GM21447 (cell line): ENCODE measurements around the gene MAPKAPK2.

Experiments
- ATAC-seq: cut with Tn5 transposase; IDR thresholded peaks from one replicate; pipeline ENCODE4 v1.9.1; 2021; ENCODE audit not compliant: unreplicated experiment

MAPKAPK2 gene

GRCh38 chr1:206660136-206660535, 24.6 kb upstream of the MAPKAPK2 start:
- ATAC-seq, result no peak

DNA sequence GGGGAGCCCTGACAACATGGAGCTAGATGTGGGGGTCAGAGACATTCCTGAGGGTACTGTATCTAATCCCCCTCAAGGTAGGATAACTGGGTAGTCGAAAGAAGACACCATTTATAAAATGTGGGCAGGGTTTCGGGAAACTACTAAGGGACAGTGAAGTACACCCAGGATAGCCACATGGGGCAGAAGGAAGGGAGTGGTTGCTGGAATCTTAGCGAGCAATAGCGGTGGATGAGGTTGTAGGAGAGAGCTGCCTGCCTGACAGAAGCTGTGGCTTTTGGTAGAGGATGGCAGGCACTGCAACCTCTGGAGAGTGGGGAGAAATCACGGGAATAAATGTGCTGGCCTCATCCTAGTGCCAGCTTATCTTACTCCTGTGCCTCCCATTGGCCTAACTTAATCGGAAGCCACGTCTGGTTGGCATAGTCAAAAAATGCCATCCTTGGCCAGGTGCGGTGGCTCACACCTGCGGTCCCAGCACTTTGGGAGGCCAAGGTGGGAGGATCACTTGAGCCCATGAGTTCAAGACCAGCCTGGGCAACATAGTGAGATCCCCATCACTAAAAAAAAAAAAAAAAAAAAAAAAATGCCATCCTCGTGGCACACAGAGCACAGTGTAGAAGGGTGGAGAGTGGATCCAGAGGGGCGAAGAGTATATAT, 23.4 kb upstream of the MAPKAPK2 start:
- no peak for ATAC-seq

- ATAC-seq, result no peak
These were observed 22.2 kb upstream of the MAPKAPK2 start for GRCh38 chr1:206662396-206663092.

- ATAC-seq, result no peak
These were observed 21.3 kb upstream of the MAPKAPK2 start for GRCh38 chr1:206663362-206663761.

DNA sequence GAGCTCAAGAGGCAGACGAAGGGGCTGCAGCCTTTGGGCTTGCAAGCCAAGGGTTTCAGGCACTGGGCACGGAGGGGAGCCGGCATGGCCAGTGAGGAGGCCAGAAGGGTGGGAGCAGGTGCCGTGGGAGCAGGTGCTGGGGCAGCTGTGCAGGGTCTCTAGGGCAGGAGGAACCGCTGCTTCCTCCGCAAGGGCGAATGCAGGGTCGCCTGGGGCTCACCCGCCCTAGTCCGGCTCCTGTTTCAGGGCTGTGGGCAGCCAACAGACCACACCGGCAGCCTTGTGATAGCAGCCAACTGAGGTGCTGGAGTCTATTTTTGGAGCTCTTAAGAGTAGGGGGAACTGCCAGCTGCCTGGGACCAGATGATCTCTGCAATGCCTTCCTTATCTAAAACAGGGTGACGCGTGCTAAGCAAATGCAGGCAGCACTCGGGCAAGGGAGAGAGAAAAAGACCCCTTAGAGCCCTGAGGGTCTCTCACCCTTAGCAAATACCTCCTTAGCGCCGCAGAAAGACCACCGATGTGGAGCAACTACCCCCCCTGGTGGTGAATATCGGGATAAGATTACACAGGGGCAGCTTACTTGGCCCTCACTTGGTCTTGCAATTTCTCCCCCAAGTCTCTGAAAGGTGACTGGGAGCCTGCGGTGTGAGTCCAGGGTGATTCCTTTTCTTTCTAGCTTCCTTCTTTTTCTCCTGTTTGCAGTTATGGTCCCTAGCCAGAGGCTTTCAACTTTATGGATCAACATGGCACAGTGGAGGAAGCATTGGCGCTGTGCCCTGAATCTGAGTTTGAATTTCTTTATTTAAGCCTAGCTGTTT, 20.7 kb upstream of the MAPKAPK2 start:
- ATAC-seq, result peak; percentile 78

DNA sequence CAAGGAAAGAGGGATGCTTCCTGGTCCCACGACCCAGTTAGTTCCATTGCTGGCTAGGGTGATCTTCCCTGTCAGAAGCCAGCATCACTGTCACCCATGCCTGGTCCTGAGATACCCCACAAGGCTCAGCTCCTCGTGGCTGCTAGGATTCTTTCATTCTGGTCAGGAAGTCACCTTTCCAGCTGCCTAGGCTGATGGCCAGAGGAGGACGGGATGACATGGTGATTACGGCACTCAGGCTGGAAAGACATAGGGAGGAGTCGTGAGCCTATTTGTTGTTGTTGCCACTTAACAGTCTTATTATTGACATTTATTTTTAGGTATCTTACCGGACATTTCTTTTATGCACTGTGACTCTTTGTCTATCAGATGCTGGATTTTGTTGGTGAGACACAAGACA, 20.0 kb upstream of the MAPKAPK2 start:
- no peak for ATAC-seq

- ATAC-seq, result no peak
These were observed 18.6 kb upstream of the MAPKAPK2 start for GRCh38 chr1:206666031-206666561.

GRCh38 chr1:206666954-206667665, 17.6 kb upstream of the MAPKAPK2 start:
- no peak for ATAC-seq

- no peak for ATAC-seq
These were observed 16.4 kb upstream of the MAPKAPK2 start for GRCh38 chr1:206668351-206668750.

- ATAC-seq, result no peak
These were observed 15.8 kb upstream of the MAPKAPK2 start for GRCh38 chr1:206668874-206669410.

DNA sequence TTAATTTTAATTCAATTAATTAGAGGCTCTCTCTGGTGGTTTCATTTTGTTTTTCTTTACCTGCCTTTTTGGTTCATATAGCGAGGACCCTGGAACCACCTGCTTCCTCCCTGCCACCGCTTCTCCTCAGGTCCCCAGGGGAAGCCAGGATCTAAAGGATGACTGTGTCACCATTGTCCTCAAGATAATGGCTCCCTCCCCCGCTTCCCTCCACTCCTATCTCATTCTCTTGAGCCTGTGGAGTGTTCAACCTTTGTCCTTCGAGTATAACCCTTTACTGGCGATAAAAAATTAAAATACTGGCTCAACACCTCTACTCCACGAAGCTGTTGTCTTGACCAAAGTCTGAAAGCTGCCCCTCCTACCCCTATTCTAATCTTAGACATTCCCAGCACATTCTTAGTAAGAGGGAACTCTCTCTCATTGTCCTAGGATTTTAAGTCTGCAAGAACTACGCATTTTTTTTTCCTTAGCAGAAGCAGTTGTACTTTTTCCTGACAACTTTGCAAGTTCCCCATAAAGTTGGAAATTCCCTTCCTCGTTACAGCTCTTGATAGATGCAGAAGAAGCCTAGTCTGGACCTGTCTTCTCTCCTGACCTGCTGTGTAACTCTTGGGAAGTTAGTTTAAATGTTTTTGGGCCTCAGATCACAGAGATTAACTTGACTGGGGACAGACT, 12.6 kb upstream of the MAPKAPK2 start:
- ATAC-seq, result no peak

DNA sequence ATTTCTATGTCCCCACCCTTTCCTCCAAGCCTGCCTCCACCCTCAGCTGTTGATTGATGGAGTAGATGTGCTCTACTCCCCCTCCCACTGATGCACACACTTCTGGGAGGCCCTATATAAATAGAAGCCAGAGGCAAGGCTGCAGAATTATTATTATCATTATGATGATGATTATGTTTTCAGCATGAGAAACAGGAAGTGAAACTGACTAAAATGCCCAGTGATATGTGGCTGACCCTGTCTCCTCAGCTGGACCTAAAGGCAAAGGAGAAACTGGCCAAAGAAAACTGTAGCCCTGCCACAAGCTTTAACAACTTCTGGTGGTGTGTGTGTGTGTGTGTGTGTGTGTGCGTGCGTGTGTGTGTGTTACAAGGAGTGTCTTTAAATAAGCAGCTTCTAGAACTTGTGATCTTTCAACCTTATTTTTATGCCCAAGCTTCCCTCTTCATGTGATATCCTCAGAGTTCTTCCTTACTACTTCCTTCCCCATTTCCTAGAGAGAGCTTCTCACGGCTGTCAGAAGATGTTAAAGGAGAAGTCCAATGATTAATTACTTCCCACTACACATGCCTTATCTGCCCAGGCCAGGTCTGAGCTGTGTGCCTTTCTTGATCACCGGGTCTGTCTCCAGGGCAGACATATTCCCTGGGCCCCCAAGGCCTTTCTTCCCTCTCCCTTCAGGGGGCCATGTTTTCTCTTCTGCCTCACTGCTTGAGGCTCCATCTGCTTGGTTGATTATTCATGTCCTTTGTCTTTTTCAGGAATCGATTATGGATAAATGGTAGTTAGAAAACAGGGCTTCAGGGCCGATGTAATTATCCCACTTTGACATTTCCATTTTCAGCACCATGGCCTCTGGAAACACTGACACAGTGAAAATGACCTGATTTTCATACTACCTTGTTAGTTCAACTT, 11.6 kb upstream of the MAPKAPK2 start:
- ATAC-seq, result no peak

DNA sequence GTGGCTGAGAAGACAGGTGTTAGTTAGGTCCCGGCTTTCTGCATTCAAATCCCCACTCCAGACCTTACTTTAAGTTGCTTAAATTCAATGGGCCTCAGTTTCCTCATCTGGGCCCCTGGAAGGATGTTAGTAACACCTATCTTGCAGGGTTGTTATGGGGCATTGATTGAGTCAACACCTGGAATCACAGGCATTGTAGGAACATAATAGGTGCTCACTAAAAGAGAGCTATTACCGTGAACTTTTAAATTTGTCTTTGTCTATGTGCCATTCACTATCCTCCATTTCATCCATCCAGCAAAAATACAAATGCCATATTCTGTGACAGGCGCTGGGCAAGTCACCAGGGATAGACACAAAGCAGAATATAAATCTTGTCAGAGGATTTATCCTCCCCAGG, 10.5 kb upstream of the MAPKAPK2 start:
- ATAC-seq, result no peak

GRCh38 chr1:206674745-206675175, 9.9 kb upstream of the MAPKAPK2 start:
- ATAC-seq, result no peak

GRCh38 chr1:206676499-206676898, 8.2 kb upstream of the MAPKAPK2 start:
- no peak for ATAC-seq

DNA sequence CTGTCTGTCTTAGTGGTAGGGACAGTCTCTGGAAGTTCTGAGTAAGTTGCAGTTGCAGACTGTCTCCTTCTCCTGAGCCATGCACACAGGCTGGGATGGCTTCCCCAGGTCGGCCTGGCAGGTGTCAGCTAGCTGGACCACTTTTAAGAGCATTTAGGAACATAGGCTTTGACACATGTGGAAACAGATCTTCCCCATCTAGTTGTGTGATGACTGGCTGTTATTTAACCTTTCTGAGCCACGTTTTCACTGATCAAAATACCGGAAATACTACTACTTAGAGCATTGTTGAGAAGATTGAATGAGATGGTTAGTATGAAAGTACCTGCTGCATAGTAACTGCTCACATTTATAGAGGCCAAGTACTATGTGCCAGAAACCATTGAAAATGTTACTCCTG, 6.2 kb upstream of the MAPKAPK2 start:
- ATAC-seq, result no peak

DNA sequence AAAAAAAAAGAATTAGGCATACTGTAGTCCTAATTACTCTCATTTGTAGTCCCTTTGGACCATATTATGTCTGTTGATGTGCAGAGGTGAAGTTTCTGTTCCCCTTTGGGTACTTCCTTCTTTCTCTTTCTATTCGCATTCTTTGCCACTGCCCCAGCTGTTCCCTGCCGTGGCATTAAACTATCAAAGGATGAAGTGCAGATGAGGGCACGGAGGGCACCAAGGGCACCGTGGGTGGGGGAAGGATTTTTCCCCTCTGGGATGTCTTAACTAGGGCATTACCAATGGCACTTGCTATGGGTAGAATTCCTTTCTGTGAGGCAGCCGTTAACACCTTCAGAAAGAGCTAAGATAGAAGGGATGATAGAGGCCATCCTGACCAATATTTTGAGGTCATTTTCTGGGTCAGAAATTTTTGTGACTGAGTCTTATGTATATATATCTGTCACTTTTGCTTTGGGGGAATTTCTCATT, 4.9 kb upstream of the MAPKAPK2 start:
- ATAC-seq, result peak; percentile 84

DNA sequence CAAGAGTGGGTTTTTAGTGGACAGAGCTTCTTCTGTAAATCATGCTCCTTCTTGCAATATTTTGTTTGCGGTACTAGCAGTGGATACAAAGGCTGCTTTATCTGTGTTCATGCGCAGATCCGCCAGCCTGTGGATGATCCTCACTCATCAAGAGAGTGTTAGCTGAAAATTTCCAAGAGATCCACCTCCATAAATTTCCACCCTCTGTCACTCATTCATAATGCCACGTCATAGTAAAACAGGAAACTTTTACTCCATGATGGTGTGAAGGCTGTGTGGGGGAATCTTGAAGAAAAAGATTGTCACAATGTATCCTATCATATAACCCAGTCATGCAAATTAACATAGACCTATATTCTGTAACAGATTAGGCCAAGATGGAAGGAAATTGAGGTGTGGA, 4.4 kb upstream of the MAPKAPK2 start:
- ATAC-seq, result no peak

- no peak for ATAC-seq
These were observed 3.3 kb upstream of the MAPKAPK2 start for GRCh38 chr1:206681359-206681758.
